H1 (cell line): ENCODE results near the gene IPO13.

Experiments
- KDM5A ChIP-seq: fragments of 200-600 bp; IDR thresholded peaks from 2 replicates; pipeline ENCODE4 v1.7.1; 2012; ENCODE audit warnings: mild to moderate bottlenecking, low read length, inconsistent platforms, mixed read lengths
- POLR2A ChIP-seq, 2 experiments: IDR thresholded peaks; 1 replicate in 1 of 2; 2 replicates in 1 of 2; pipeline ENCODE4 v1.6.1; 2011; ENCODE audit warnings: low read depth in 2 of 2, low read length in 2 of 2, mild to moderate bottlenecking in 2 of 2; ENCODE audit errors: control extremely low read depth in 1 of 2
- RBBP5 ChIP-seq: IDR thresholded peaks from 2 replicates; pipeline ENCODE4 v1.7.1; 2012; ENCODE audit warnings: low read depth, mild to moderate bottlenecking, inconsistent platforms, low read length, moderate library complexity, borderline replicate concordance
- RXRA ChIP-seq: IDR thresholded peaks from 2 replicates; pipeline ENCODE4 v1.6.1; 2011; ENCODE audit warnings: low read depth, mild to moderate bottlenecking, low read length, moderate library complexity; ENCODE audit not compliant: insufficient read depth
- SP4 ChIP-seq: IDR thresholded peaks from 2 replicates; pipeline ENCODE4 v1.6.1; 2012; ENCODE audit warnings: low read length, inconsistent platforms
- SUZ12 ChIP-seq: fragments of 200-600 bp; sonication (generic); IDR thresholded peaks from 2 replicates; pipeline ENCODE4 v1.6.1; 2012; ENCODE audit warnings: mild to moderate bottlenecking, inconsistent platforms, low read length, moderate library complexity, mixed read lengths
- TAF1 ChIP-seq: IDR thresholded peaks from 2 replicates; pipeline ENCODE4 v1.6.1; 2011; ENCODE audit warnings: mild to moderate bottlenecking, low read depth, low read length
- TF ChIP-seq, protein P1 (sequence below), 3 experiments: IDR thresholded peaks; 1 replicate in 2 of 3; 2 replicates in 1 of 3; pipeline versions ENCODE4 v1.5.1 to v1.6.1; 2011; ENCODE audit warnings: low read length in 3 of 3, mild to moderate bottlenecking in 3 of 3, inconsistent platforms in 2 of 3, low read depth in 1 of 3, moderate library complexity in 1 of 3; ENCODE audit not compliant: insufficient read depth in 1 of 3; ENCODE audit errors: control extremely low read depth in 1 of 3
- TF ChIP-seq, protein P2 (sequence below): IDR thresholded peaks from 2 replicates; pipeline ENCODE4 v1.6.1; 2011; ENCODE audit warnings: low read length, improper control_type of control experiment

DNA sequence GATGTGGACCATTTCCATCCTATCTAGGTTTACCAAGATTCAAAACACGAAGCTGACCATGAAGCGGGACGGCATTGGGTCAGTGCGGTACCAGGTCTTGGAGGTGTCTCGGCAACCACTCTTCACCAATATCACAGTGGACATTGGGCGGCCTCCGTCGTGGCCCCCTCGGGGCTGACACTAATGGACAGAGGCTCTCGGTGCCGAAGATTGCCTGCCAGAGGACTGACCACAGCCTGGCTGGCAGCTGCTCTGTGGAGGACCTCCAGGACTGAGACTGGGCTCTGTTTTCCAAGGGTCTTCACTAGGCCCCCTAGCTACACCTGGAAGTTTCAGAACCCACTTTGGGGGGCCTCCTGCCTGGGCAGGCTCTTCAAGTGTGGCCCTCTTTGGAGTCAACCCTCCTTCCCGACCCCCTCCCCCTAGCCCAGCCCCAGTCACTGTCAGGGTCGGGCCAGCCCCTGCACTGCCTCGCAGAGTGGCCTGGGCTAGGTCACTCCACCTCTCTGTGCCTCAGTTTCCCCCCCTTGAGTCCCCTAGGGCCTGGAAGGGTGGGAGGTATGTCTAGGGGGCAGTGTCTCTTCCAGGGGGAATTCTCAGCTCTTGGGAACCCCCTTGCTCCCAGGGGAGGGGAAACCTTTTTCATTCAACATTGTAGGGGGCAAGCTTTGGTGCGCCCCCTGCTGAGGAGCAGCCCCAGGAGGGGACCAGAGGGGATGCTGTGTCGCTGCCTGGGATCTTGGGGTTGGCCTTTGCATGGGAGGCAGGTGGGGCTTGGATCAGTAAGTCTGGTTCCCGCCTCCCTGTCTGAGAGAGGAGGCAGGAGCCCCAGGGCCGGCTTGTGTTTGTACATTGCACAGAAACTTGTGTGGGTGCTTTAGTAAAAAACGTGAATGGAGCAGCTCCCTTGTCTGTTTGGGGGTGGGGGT lies 43.8 kb downstream of the IPO13 start:
- TF ChIP-seq RBBP5 (no peak), TAF1 (no peak), SP4 (no peak), KDM5A (no peak), POLR2A (IDR thresholded peaks at IDR 0.05; ENCODE audit: control extremely low read depth in 1 of 2, low read depth in 2 of 2, low read length in 2 of 2) (no peak), RXRA (no peak), SUZ12 (no peak)
- TF ChIP-seq, protein P1, sequence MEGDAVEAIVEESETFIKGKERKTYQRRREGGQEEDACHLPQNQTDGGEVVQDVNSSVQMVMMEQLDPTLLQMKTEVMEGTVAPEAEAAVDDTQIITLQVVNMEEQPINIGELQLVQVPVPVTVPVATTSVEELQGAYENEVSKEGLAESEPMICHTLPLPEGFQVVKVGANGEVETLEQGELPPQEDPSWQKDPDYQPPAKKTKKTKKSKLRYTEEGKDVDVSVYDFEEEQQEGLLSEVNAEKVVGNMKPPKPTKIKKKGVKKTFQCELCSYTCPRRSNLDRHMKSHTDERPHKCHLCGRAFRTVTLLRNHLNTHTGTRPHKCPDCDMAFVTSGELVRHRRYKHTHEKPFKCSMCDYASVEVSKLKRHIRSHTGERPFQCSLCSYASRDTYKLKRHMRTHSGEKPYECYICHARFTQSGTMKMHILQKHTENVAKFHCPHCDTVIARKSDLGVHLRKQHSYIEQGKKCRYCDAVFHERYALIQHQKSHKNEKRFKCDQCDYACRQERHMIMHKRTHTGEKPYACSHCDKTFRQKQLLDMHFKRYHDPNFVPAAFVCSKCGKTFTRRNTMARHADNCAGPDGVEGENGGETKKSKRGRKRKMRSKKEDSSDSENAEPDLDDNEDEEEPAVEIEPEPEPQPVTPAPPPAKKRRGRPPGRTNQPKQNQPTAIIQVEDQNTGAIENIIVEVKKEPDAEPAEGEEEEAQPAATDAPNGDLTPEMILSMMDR (IDR thresholded peaks at IDR 0.05; ENCODE audit: control extremely low read depth in 1 of 3, insufficient read depth in 1 of 3, low read depth in 1 of 3, low read length in 3 of 3), result no peak
- TF ChIP-seq, protein P2, sequence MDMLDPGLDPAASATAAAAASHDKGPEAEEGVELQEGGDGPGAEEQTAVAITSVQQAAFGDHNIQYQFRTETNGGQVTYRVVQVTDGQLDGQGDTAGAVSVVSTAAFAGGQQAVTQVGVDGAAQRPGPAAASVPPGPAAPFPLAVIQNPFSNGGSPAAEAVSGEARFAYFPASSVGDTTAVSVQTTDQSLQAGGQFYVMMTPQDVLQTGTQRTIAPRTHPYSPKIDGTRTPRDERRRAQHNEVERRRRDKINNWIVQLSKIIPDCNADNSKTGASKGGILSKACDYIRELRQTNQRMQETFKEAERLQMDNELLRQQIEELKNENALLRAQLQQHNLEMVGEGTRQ, result no peak
